Measurements from ENCODE around the gene SYN1. TPM values are rescaled to one million over a fixed set of nuclear protein-coding genes. Genes with fewer than 3 reads are reported as not detected.

The SYN1 gene
- total RNA-seq, 4 donors from 2014 or later: 0.22 to 0.36 TPM; not detected in 2

GRCh38 chrX:47560934-47561658 lies 58.6 kb downstream of the SYN1 start, which contains the start of gene ARAF:
ARAF (plus strand) TSS chrX:47561205; CDS start chrX:47562968, 1,763 bp downstream.
- Histone ChIP-seq H3K27me3 (no peaks in the 10 kb centered on the region), H3K36me3 (peaks cover 0 to 10% of the 10 kb centered on the region in 2 donors), H3K4me3 (peak within 1 kb of the TSS; percentile 66 to 74 (median 72)), H3K27ac (peak within 1 kb of the TSS; percentile 86 to 98 (median 94)), H3K9me3 (no peaks in the 10 kb centered on the region), H3K4me1 (peaks cover 3 to 17% of the 10 kb centered on the region in 2 donors)
- in situ Hi-C loops (cut with MboI; ENCODE audit: low sequenced_read_pairs in 4 of 4): loop anchor here in 1 of 4 donors (10.0 kb wide), 1 partner anchor 94 kb away; the partner anchor contains the start of genes ELK1 and UXT
- ATAC-seq: peak; percentile 91 to 93
- intact Hi-C loops (cut with DNase I; ENCODE audit: low total_unique reads): loop anchor here (2.0 to 5.0 kb wide), 4 partner anchors 78 to 466 kb away; partner anchors contain the start of genes ELK1, UXT and ZNF41
- DNase-seq: peak; percentile 96 to 99
- TF ChIP-seq CTCF (IDR thresholded peaks at IDR 0.05 in 4 of 5, conservative IDR thresholded peaks at IDR 0.05 in 1 of 5): no peak
- peak; percentile 29 to 45 for TF ChIP-seq POLR2A (IDR thresholded peaks at IDR 0.05)

DNA sequence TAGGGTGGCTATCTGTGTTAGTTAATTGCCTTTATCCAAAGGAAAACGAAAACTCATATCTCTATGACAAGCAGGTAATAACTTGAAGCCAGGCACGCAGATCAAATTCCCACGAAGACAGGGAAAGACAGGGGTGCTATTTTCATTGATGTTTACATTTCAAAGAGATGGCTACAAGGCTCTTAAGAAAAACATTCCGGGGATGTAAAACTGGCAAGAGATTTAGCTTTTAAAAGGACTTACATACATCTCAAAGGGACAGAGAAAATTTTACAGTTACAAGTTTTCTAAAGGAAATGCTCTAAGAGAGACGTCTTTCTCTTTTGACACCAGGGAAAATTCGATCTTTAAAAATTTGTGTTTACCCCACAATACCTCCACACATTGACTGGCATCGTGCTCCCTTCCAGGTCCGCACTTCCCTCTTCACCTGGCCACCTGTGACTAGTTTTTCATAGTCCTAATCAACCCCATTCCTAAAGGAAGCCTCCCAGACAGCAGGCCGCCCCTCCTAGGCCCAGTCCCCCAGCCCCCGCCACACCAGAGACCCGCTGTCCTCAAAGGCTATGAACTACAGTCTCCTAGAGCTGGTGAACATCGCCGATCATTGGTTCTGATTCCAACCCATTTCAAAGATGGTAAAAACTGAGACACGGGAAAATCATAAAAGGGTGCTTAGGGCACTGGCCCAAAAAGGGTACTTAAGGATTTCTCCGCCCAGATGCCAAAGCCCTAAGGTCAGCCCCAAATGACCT lies 59.3 kb downstream of the SYN1 start:
- no peak for ATAC-seq
- TF ChIP-seq CTCF (IDR thresholded peaks at IDR 0.05 in 4 of 5, conservative IDR thresholded peaks at IDR 0.05 in 1 of 5) (no peak), POLR2A (IDR thresholded peaks at IDR 0.05) (no peak)
- DNase-seq: no peak
- H3K4me3 ChIP-seq: peak overlapping the region; percentile 66 to 74 (median 72)
- peaks cover 0 to 9% of the 10 kb centered on the region in 2 donors for H3K36me3 ChIP-seq
- H3K27me3 ChIP-seq: no peaks in the 10 kb centered on the region
- H3K9me3 ChIP-seq: no peaks in the 10 kb centered on the region
- in situ Hi-C loops (cut with MboI; ENCODE audit: low sequenced_read_pairs in 4 of 4) (loop anchor here in 1 of 4 donors (10.0 kb wide), 1 partner anchor 94 kb away; the partner anchor contains the start of genes ELK1 and UXT), intact Hi-C loops (cut with DNase I; ENCODE audit: low total_unique reads) (loop anchor here (2.0 to 5.0 kb wide), 4 partner anchors 78 to 467 kb away; partner anchors contain the start of genes ELK1, UXT and ZNF41)
- peak overlapping the region; percentile 86 to 98 (median 94) for H3K27ac ChIP-seq
- peaks cover 3 to 17% of the 10 kb centered on the region in 2 donors for H3K4me1 ChIP-seq

DNA sequence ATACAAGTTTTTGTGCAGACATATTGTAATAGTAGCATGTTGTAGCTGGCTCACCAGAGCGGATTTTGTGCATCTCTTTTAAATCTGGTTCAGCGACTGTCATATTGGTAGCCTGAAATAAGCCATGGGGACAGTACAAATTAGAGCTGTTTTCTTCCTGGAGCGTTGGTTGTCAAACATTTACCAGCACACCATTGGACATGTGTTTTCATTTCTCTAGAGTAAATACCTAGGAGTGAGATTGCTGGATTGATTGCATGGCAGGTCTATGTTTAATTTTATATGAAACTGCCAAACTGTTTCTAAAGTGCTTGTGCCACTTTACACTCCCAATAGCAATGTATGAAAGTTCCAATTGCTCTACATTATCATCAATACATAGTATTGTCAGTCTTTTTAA lies 61.2 kb downstream of the SYN1 start:
- in situ Hi-C loops (cut with MboI; ENCODE audit: low sequenced_read_pairs in 4 of 4): no loop called here

More for the DNA sequence above, 61.2 kb downstream of the SYN1 start:
- no peaks in the 10 kb centered on the region for H3K36me3 ChIP-seq
- no peaks in the 10 kb centered on the region for H3K27me3 ChIP-seq
- intact Hi-C loops (cut with DNase I; ENCODE audit: low total_unique reads): loop anchor here (5.0 kb wide), 1 partner anchor 341 kb away; the partner anchor contains the start of gene CDK16
- no peak for TF ChIP-seq POLR2A (IDR thresholded peaks at IDR 0.05)
- TF ChIP-seq CTCF (IDR thresholded peaks at IDR 0.05 in 4 of 5, conservative IDR thresholded peaks at IDR 0.05 in 1 of 5): no peak
- H3K27ac ChIP-seq: no peak overlapping the region
- no peak for DNase-seq
- no peaks in the 10 kb centered on the region for H3K9me3 ChIP-seq
- peaks cover 3 to 17% of the 10 kb centered on the region in 2 donors for H3K4me1 ChIP-seq
- no peak for ATAC-seq
- H3K4me3 ChIP-seq: no peak overlapping the region
